ENCODE data around the gene DNAJB1.
A peak's percentile ranks its signal among the peaks of the same experiment; 100 is the strongest.
"Not testable (repeated sequence)": the region's sequence is repeated elsewhere in the genome, so short reads cannot be mapped to it uniquely, and the experiment has no call there.

The DNAJB1 gene

GRCh38 chr19:14517840-14518505 lies at the start of gene DNAJB1:
DNAJB1 (minus strand) TSS chr19:14518397; CDS start chr19:14518349, 48 bp downstream.
- DNase-seq, result peak in 13 of 14 donors; percentile 23 to 98 (median 87)

GRCh38 chr19:14567079-14567478 lies 48.9 kb upstream of the DNAJB1 start:
- no peak for DNase-seq

- no peak for DNase-seq
These were observed 48.5 kb upstream of the DNAJB1 start for GRCh38 chr19:14566712-14567077.

GRCh38 chr19:14565765-14566711 lies 47.8 kb upstream of the DNAJB1 start:
- DNase-seq, result no peak

- DNase-seq, result no peak
These were observed 47.1 kb upstream of the DNAJB1 start for GRCh38 chr19:14565298-14565679.

- DNase-seq, result not testable (repeated sequence)
These were observed 46.6 kb upstream of the DNAJB1 start for GRCh38 chr19:14564652-14565297.

- DNase-seq, result no peak
These were observed 45.9 kb upstream of the DNAJB1 start for GRCh38 chr19:14563989-14564651.

GRCh38 chr19:14563590-14563926 lies 45.4 kb upstream of the DNAJB1 start:
- no peak for DNase-seq

GRCh38 chr19:14562660-14563589 lies 44.7 kb upstream of the DNAJB1 start:
- DNase-seq, result no peak

GRCh38 chr19:14561847-14562351 lies 43.7 kb upstream of the DNAJB1 start:
- DNase-seq, result peak in 11 of 14 donors; percentile 39 to 84 (median 65)

- DNase-seq, result no peak
These were observed 43.1 kb upstream of the DNAJB1 start for GRCh38 chr19:14561249-14561648.

GRCh38 chr19:14560776-14561108 lies 42.5 kb upstream of the DNAJB1 start:
- DNase-seq, result no peak

GRCh38 chr19:14559916-14560775 lies 41.9 kb upstream of the DNAJB1 start:
- peak in 2 of 14 donors; percentile 36 to 52 for DNase-seq

GRCh38 chr19:14558370-14559066 lies 40.3 kb upstream of the DNAJB1 start:
- no peak for DNase-seq

- peak in 13 of 14 donors; percentile 30 to 84 (median 70) for DNase-seq
These were observed 38.5 kb upstream of the DNAJB1 start for GRCh38 chr19:14556662-14557188.

- DNase-seq, result no peak
These were observed 37.9 kb upstream of the DNAJB1 start for GRCh38 chr19:14555918-14556661.

GRCh38 chr19:14554382-14554812 lies 36.2 kb upstream of the DNAJB1 start:
- DNase-seq, result peak in 7 of 14 donors; percentile 13 to 94 (median 36)

GRCh38 chr19:14553939-14554243 lies 35.7 kb upstream of the DNAJB1 start:
- DNase-seq, result no peak

Data from C1 segment of cervical spinal cord (tissue), 14 donors.